Neuron (in vitro differentiated cells): ENCODE measurements around the gene KCNIP4.
"Not testable (repeated sequence)": the region's sequence is repeated elsewhere in the genome, so short reads cannot be mapped to it uniquely, and the experiment has no call there.

Source experiments
- H2AFZ ChIP-seq: one replicate; pipeline ENCODE4 v1.6.1; 2013; ENCODE audit warnings: low read depth, mild to moderate bottlenecking, inconsistent platforms, low read length, moderate library complexity
- H3K27me3 ChIP-seq: one replicate; pipeline ENCODE4 v1.6.1; 2013; ENCODE audit warnings: low read length; ENCODE audit not compliant: insufficient read depth
- H3K36me3 ChIP-seq: one replicate; pipeline ENCODE4 v1.6.1; 2013; ENCODE audit warnings: low read length; ENCODE audit not compliant: insufficient read depth
- H3K4me1 ChIP-seq: one replicate; pipeline ENCODE4 v1.6.1; 2013; ENCODE audit warnings: low read length; ENCODE audit not compliant: insufficient read depth
- H3K4me3 ChIP-seq: 2 replicates; pipeline ENCODE4 v1.5.1; 2013; ENCODE audit warnings: mild to moderate bottlenecking, low read length, moderate library complexity
- H3K9me3 ChIP-seq: one replicate; pipeline ENCODE4 v1.6.1; 2013; ENCODE audit warnings: low read length

KCNIP4 gene

GRCh38 chr4:20832826-20833225 lies 1115.7 kb downstream of the KCNIP4 start:
- H3K36me3 ChIP-seq: no peaks in the 10 kb centered on the region
- no peak overlapping the region for H3K4me3 ChIP-seq
- H3K27me3 ChIP-seq: no peaks in the 10 kb centered on the region
- no peak overlapping the region for H2AFZ ChIP-seq
- H3K4me1 ChIP-seq: peaks cover 2% of the 10 kb centered on the region
- no peaks in the 10 kb centered on the region for H3K9me3 ChIP-seq

GRCh38 chr4:20831746-20832145 lies 1116.8 kb downstream of the KCNIP4 start:
- Histone ChIP-seq H2AFZ (no peak overlapping the region), H3K4me1 (peaks cover 2% of the 10 kb centered on the region), H3K27me3 (no peaks in the 10 kb centered on the region), H3K9me3 (no peaks in the 10 kb centered on the region), H3K4me3 (no peak overlapping the region), H3K36me3 (no peaks in the 10 kb centered on the region)

DNA sequence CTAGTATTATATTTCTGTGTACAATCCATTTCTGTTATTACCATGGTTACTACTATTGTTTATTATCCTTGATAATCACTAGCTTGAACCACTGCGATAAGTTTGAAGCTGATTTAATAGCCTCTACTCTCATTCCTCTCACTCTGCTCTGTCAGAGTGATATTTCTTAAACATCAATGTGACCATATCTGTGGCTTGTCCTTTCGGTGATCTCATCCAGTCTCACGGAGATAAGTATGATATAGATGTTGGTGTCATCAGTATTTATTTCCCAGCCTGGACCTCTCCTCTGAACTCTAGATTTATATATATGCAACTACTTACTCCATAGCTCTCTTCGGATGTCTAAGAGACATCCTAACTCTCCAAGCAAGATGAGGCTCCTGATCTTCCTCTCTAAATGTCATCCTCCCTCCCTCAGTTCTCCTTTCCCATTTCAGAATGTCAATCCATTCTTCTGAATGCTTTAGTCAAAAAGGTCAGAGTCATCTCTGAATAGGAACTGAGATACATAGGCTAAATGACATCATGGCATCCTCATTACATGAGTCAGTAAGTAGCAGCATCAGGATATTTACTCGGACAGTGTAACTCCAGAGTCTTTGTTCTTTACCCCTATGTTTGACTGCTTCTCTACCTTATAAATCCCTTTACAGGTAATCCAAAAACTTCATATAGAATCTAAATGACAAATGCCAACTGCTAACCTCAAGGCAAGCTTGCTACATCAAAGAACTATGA lies 1118.8 kb downstream of the KCNIP4 start:
- Histone ChIP-seq H2AFZ (no peak overlapping the region), H3K4me3 (no peak overlapping the region), H3K4me1 (peaks cover 2% of the 10 kb centered on the region), H3K9me3 (no peaks in the 10 kb centered on the region), H3K36me3 (no peaks in the 10 kb centered on the region), H3K27me3 (no peaks in the 10 kb centered on the region)

DNA sequence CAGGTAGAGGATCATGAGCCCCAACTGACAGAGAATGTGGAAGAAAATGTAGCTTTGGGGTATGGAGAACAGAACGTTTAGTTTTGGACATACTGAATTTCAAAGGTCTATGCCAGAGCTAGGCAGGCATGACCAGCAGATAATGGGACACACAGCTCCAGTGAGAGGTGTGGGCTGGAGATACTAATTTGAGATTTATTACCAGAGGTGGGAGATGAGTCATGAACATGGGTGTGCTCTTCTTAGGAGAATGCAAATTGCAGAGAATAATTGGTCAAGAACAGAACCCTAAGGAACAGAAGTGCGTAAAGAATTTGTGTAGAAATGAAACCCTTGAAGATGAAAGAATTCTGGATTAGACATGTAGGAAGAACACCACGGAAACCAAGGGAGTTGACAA lies 1123.1 kb downstream of the KCNIP4 start:
- no peaks in the 10 kb centered on the region for H3K36me3 ChIP-seq
- H3K4me1 ChIP-seq: no peaks in the 10 kb centered on the region
- H3K27me3 ChIP-seq: no peaks in the 10 kb centered on the region
- no peak overlapping the region for H2AFZ ChIP-seq
- no peaks in the 10 kb centered on the region for H3K9me3 ChIP-seq
- H3K4me3 ChIP-seq: no peak overlapping the region

DNA sequence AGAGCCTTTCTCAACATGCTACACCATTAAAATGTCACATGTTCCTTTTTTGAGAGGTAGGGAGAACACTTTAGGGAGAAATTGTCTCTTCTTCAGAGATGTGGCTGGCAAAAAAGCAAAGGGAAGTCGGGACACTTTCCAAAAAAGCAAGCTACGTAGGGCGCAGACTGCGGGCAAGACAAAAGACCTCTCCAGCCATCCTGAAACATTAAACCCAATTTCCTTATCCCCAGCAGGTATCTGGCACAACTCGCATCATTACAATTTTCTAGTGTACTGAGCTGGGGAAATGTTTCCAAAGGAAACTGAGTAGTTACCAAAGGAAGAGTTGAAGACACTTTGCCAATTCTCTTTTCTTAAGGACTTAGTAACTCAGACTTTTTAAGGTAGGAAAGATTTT lies 1132.3 kb downstream of the KCNIP4 start:
- H3K4me1 ChIP-seq: no peaks in the 10 kb centered on the region
- H3K36me3 ChIP-seq: no peaks in the 10 kb centered on the region
- H3K4me3 ChIP-seq: no peak overlapping the region
- H3K9me3 ChIP-seq: no peaks in the 10 kb centered on the region
- H2AFZ ChIP-seq: no peak overlapping the region
- no peaks in the 10 kb centered on the region for H3K27me3 ChIP-seq

GRCh38 chr4:20813700-20814099 lies 1134.9 kb downstream of the KCNIP4 start:
- Histone ChIP-seq H3K4me3 (no peak overlapping the region), H3K36me3 (no peaks in the 10 kb centered on the region), H3K4me1 (peaks cover 6% of the 10 kb centered on the region), H2AFZ (no peak overlapping the region), H3K9me3 (no peaks in the 10 kb centered on the region), H3K27me3 (no peaks in the 10 kb centered on the region)

GRCh38 chr4:20809812-20810211 lies 1138.8 kb downstream of the KCNIP4 start:
- H3K9me3 ChIP-seq: no peaks in the 10 kb centered on the region
- H3K4me1 ChIP-seq: peaks cover 6% of the 10 kb centered on the region
- no peak overlapping the region for H2AFZ ChIP-seq
- H3K4me3 ChIP-seq: no peak overlapping the region
- H3K27me3 ChIP-seq: no peaks in the 10 kb centered on the region
- no peaks in the 10 kb centered on the region for H3K36me3 ChIP-seq

DNA sequence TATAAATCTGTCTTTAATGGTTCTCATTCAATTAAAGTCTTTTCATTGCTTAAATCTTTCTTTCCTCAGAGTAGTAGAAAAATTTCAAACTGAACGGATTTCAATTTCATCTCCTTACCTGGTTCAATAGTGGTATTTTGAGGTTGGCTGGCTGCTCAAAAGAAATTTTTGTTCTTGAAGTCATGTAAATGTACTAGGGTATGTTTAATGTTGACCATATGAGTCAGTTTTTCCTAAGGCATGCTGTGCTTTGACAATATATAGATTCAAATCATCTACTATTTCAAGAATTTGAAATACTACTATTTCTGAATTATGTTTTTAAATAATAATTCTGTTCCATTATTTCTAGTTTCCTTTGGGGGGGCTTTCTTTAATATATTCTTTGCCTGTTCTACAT lies 1142.9 kb downstream of the KCNIP4 start:
- H3K4me1 ChIP-seq: peaks cover 6% of the 10 kb centered on the region
- no peaks in the 10 kb centered on the region for H3K27me3 ChIP-seq
- H3K4me3 ChIP-seq: no peak overlapping the region
- no peaks in the 10 kb centered on the region for H3K9me3 ChIP-seq
- no peak overlapping the region for H2AFZ ChIP-seq
- no peaks in the 10 kb centered on the region for H3K36me3 ChIP-seq

GRCh38 chr4:20787940-20788665 lies 1160.5 kb downstream of the KCNIP4 start:
- H3K36me3 ChIP-seq: no peaks in the 10 kb centered on the region
- H3K4me1 ChIP-seq: no peaks in the 10 kb centered on the region
- H3K4me3 ChIP-seq: no peak overlapping the region
- H3K9me3 ChIP-seq: no peaks in the 10 kb centered on the region
- H3K27me3 ChIP-seq: no peaks in the 10 kb centered on the region
- H2AFZ ChIP-seq: no peak overlapping the region

- not testable (repeated sequence) for H3K4me3 ChIP-seq, H3K36me3 ChIP-seq, H2AFZ ChIP-seq, H3K27me3 ChIP-seq, H3K4me1 ChIP-seq, H3K9me3 ChIP-seq
Measured at GRCh38 chr4:20783134-20783533, 1165.4 kb downstream of the KCNIP4 start.

DNA sequence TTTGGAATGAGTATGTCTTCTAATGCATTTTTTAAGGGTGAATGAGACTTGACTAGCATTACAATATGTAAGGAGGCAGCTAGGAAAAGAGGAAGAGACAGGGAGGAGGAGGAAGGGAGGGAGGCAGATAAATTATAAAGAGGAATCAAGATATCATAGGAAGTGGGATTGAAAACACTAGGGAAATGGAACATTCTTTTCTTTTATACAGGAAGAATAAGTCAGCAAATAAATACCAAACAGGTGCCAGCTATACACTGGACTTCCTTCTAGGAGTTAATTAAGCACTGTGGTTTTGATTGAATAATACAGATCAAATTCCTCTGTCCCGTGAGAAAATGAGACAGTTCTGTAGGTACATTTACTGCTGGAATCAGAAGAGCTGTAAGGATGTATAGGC lies 1169.7 kb downstream of the KCNIP4 start:
- no peak overlapping the region for H2AFZ ChIP-seq
- H3K4me3 ChIP-seq: no peak overlapping the region
- no peaks in the 10 kb centered on the region for H3K36me3 ChIP-seq
- no peaks in the 10 kb centered on the region for H3K4me1 ChIP-seq
- H3K27me3 ChIP-seq: no peaks in the 10 kb centered on the region
- peaks cover 10% of the 10 kb centered on the region for H3K9me3 ChIP-seq

GRCh38 chr4:20773144-20773997 lies 1175.2 kb downstream of the KCNIP4 start:
- no peaks in the 10 kb centered on the region for H3K4me1 ChIP-seq
- no peak overlapping the region for H2AFZ ChIP-seq
- H3K27me3 ChIP-seq: no peaks in the 10 kb centered on the region
- H3K36me3 ChIP-seq: no peaks in the 10 kb centered on the region
- no peaks in the 10 kb centered on the region for H3K9me3 ChIP-seq
- H3K4me3 ChIP-seq: no peak overlapping the region

DNA sequence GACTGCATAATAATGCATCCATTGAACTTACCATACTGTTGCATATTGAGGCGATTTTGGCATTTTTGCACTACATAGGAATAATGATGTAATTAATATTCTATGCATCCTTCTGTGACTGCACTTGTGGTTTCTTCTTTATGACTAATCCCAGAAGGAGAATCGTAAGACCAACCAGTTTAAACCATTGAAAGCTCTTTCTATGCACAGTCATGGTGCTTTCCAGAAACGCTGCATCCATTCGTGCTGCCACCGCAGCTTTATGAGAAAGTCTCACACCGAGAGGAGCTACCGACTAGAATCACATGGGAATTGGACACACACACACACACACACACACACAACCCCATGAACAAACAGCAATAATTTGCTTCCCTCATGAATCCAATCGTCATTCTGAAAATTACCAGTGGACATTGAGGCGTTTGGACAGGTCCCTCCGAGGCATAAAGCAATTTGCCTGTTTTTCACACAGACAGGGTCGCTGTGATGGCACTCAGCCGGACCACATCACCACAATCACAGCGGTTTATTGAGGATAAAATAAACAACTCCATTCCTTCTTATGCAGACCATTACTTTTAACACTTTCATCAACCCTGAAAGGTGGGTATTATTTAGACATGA lies 1184.1 kb downstream of the KCNIP4 start:
- H3K27me3 ChIP-seq: no peaks in the 10 kb centered on the region
- H3K4me1 ChIP-seq: no peaks in the 10 kb centered on the region
- H2AFZ ChIP-seq: no peak overlapping the region
- H3K9me3 ChIP-seq: no peaks in the 10 kb centered on the region
- H3K4me3 ChIP-seq: no peak overlapping the region
- no peaks in the 10 kb centered on the region for H3K36me3 ChIP-seq
